BE2C (cell line): ENCODE measurements around the gene OGA.

ENCODE experiments used
- DNase-seq: peaks from one replicate; pipeline ENCODE4 v3.0.0-alpha.2; 2020
- H3K27me3 ChIP-seq: fragments of 250-450 bp; sonication (Bioruptor Pico); 2 replicates; pipeline ENCODE4 v1.5.1; 2020; ENCODE audit warnings: mild to moderate bottlenecking
- H3K36me3 ChIP-seq: fragments of 250-450 bp; sonication (Bioruptor Pico); 2 replicates; pipeline ENCODE4 v1.5.1; 2020; ENCODE audit warnings: mild to moderate bottlenecking
- H3K4me1 ChIP-seq: fragments of 250-450 bp; sonication (Bioruptor Pico); 2 replicates; pipeline ENCODE4 v1.5.1; 2020
- H3K4me3 ChIP-seq: 2 replicates; pipeline ENCODE4 v1.5.1; 2011; ENCODE audit warnings: low read depth, low read length
- H3K9me3 ChIP-seq: fragments of 250-450 bp; sonication (Bioruptor Pico); 2 replicates; pipeline ENCODE4 v1.5.1; 2020
- TF ChIP-seq, protein P1 (sequence below): IDR thresholded peaks from 2 replicates; pipeline ENCODE4 v1.5.1; 2012; ENCODE audit warnings: mild to moderate bottlenecking, low read depth, low read length

OGA gene

DNA sequence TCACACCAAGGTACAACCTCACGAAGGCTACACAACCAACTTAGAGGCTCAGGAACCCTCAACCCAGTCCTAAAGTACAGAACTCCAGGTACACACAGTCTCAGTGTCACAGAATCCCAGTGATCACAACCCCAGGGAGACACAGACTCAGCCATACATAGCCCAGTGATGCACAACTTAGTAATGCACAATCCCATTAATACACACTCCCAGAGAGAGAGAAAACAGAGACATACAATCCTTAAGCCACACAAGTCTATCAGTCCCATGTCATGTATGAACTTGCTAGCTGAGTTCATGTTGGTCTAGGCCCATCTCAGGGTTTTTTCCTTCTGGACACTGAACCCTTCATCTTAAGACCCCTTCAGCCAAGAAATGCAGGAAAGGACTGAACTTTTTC is 20.8 kb upstream of the OGA start:
- no peaks in the 10 kb centered on the region for H3K27me3 ChIP-seq
- no peak for DNase-seq
- H3K4me3 ChIP-seq = no peak overlapping the region
- TF ChIP-seq, protein P1, sequence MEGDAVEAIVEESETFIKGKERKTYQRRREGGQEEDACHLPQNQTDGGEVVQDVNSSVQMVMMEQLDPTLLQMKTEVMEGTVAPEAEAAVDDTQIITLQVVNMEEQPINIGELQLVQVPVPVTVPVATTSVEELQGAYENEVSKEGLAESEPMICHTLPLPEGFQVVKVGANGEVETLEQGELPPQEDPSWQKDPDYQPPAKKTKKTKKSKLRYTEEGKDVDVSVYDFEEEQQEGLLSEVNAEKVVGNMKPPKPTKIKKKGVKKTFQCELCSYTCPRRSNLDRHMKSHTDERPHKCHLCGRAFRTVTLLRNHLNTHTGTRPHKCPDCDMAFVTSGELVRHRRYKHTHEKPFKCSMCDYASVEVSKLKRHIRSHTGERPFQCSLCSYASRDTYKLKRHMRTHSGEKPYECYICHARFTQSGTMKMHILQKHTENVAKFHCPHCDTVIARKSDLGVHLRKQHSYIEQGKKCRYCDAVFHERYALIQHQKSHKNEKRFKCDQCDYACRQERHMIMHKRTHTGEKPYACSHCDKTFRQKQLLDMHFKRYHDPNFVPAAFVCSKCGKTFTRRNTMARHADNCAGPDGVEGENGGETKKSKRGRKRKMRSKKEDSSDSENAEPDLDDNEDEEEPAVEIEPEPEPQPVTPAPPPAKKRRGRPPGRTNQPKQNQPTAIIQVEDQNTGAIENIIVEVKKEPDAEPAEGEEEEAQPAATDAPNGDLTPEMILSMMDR = no peak
- H3K9me3 ChIP-seq = no peaks in the 10 kb centered on the region
- no peaks in the 10 kb centered on the region for H3K36me3 ChIP-seq
- H3K4me1 ChIP-seq = peaks cover 3% of the 10 kb centered on the region

DNA sequence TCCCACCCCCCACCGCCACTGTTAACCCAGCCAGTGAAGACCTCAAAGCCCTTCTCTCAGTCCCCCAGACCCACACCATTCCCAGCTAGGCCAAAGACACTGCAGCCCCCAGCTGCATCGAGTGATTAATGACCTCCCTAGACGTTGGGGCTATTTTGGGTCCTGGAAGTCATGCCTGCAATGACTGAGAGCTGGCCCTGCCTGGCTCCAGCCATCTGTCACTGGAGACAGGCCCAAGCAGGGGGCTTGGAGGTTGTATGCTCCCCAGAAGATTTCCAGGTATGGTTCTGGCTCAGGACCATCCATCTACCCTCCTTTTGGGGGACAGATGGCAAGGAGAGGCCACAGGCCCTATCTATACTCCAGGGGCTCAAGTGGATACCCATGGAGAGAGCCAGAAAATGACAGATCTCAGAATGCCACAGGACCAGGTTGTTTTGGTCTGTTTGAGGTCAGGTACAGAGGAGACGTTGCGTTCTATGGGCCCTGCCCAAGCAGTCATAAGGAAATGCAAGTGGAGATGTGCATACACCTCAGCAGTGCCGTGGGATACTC is 20.2 kb upstream of the OGA start:
- H3K27me3 ChIP-seq = no peaks in the 10 kb centered on the region
- H3K36me3 ChIP-seq = no peaks in the 10 kb centered on the region
- H3K4me3 ChIP-seq = no peak overlapping the region
- DNase-seq = no peak
- TF ChIP-seq, protein P1 = no peak
- H3K9me3 ChIP-seq = no peaks in the 10 kb centered on the region
- H3K4me1 ChIP-seq = peaks cover 3% of the 10 kb centered on the region

DNA sequence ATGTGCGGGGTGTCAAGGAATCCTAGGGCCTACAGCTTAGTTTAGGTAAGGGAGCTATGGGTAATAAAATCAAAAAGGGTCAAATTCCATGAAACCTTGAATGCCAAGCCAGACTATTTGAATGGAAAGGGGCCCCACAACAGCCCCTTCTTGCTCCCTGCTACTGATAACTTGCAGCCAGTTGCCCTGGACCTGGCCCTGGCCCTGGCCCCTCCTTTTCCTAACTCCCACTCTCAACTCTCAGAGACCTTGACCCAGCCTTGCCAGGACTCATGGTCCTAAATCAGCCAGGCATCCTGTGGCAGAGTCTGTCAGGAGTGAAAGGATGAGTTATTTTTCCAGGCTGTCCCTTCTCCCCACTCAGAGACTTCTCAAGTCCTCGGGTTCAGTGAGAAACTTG is 19.5 kb upstream of the OGA start:
- DNase-seq = no peak
- TF ChIP-seq, protein P1 = no peak
- H3K36me3 ChIP-seq = no peaks in the 10 kb centered on the region
- no peaks in the 10 kb centered on the region for H3K27me3 ChIP-seq
- no peaks in the 10 kb centered on the region for H3K9me3 ChIP-seq
- H3K4me3 ChIP-seq = no peak overlapping the region
- peaks cover 3% of the 10 kb centered on the region for H3K4me1 ChIP-seq

DNA sequence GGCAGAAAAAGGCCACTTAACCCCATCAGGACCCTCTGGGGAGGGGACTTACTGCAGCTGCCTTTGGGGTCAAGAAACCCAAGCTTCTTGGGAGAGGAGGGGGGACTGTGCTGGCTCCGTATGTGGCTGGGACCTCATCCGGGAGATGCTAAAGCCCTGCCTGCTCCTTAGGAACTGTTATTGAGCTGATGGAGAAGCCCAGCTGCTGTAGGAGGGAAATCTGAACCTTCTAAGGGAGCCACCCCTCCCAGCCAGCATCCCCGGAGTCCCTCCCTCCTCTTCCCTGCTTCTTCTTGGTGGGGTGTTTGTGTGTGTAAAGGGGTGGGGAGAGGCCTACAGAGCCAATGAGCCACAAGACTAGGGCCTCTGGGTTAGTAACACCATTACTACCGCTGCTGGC is 17.1 kb upstream of the OGA start:
- Histone ChIP-seq H3K27me3 (no peaks in the 10 kb centered on the region), H3K36me3 (no peaks in the 10 kb centered on the region), H3K4me3 (no peak overlapping the region), H3K4me1 (peaks cover 12% of the 10 kb centered on the region), H3K9me3 (no peaks in the 10 kb centered on the region)
- DNase-seq = no peak
- TF ChIP-seq, protein P1 = no peak

DNA sequence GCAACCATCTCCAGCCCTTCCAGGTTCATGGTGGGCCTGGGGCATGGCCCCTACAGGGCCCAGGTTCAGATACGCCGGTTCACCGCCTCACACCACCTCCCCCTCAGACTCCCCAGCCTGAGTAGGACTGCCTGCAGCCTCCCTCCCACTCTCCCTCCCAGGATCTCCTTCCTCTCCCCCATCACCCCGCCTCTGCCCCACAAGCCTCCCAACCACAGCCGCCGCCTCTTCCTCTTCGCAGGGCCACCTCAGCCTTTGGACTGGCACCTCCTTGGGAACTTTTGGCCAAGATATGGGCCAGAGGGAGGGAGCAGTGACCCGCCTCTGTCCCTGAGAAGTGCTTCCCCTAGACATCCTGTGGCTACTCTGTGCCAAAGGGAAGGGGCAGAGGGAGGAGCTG is 16.1 kb upstream of the OGA start:
- no peaks in the 10 kb centered on the region for H3K36me3 ChIP-seq

DNA sequence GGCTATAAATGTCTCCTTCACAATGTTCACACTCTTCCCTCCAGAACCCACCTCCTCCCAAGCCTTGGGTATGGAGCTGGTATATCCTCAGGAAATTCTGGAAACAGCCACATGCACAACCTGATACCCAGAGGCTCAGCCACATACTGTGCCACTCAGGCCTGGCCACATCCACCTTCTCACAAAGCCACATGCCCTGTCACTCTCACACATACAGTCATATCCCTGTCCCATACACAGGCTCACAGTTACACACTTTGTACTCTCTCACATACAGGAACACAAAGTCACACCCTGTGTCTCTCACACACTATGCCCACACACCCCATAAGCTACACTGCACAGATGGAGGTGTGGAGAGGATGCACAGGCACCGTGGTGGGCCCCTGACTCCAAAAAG is 15.2 kb upstream of the OGA start:
- Histone ChIP-seq H3K4me3 (no peak overlapping the region), H3K27me3 (no peaks in the 10 kb centered on the region), H3K36me3 (no peaks in the 10 kb centered on the region), H3K4me1 (peaks cover 14% of the 10 kb centered on the region), H3K9me3 (no peaks in the 10 kb centered on the region)
- TF ChIP-seq, protein P1 = no peak
- DNase-seq = no peak

More for the DNA sequence above, 16.1 kb upstream of the OGA start:
- no peaks in the 10 kb centered on the region for H3K27me3 ChIP-seq
- H3K4me3 ChIP-seq = no peak overlapping the region
- peaks cover 14% of the 10 kb centered on the region for H3K4me1 ChIP-seq
- no peak for DNase-seq
- no peaks in the 10 kb centered on the region for H3K9me3 ChIP-seq
- TF ChIP-seq, protein P1 = no peak
